ENCODE measurements around the gene GALR1.
A peak's percentile ranks its signal among the peaks of the same experiment; 100 is the strongest.
"Not testable (repeated sequence)": the region's sequence is repeated elsewhere in the genome, so short reads cannot be mapped to it uniquely, and the experiment has no call there.

The GALR1 gene

GRCh38 chr18:77234504-77235365 is 14.9 kb upstream of the GALR1 start:
- no peaks in the 10 kb centered on the region for H3K36me3 ChIP-seq (ENCODE audit: control insufficient read depth, insufficient read depth, low read length)
- DNase-seq (ENCODE audit: extremely low read depth, insufficient read length) = no peak
- TF ChIP-seq CTCF (IDR thresholded peaks at IDR 0.05; ENCODE audit: insufficient read depth, low read length, poor library complexity, severe bottlenecking) = no peak
- no peak overlapping the region for H3K4me3 ChIP-seq (replicated peaks; ENCODE audit: low read depth, low read length)
- no peaks in the 10 kb centered on the region; the same call in 1 of the 2 replicates for H3K27me3 ChIP-seq (replicated peaks; ENCODE audit: control insufficient read depth, insufficient read depth, low read length)

DNA sequence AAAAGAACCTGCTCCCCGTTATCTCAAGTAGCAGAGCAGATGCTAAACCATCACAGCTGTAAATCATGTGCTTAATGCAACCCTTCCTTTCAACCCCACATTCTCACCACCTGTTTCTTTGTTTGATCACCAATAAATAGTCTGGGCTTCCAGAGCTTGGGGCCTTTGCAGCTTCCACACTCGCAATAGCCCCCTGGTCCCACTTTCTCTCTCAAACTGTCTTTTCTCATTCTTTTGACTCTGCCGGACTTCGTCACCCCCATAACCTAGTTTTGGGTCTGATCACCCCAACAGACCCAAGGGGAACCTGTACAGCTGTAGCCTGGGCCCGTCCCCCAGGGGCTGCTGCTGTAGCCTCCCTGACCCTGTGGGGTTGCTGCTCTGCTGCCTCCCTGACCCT is 10.4 kb upstream of the GALR1 start:
- DNase-seq (ENCODE audit: extremely low read depth, insufficient read length); H3K4me3 ChIP-seq (replicated peaks; ENCODE audit: low read depth, low read length); H3K36me3 ChIP-seq (ENCODE audit: control insufficient read depth, insufficient read depth, low read length); H3K27me3 ChIP-seq (replicated peaks; ENCODE audit: control insufficient read depth, insufficient read depth, low read length): not testable (repeated sequence)

DNA sequence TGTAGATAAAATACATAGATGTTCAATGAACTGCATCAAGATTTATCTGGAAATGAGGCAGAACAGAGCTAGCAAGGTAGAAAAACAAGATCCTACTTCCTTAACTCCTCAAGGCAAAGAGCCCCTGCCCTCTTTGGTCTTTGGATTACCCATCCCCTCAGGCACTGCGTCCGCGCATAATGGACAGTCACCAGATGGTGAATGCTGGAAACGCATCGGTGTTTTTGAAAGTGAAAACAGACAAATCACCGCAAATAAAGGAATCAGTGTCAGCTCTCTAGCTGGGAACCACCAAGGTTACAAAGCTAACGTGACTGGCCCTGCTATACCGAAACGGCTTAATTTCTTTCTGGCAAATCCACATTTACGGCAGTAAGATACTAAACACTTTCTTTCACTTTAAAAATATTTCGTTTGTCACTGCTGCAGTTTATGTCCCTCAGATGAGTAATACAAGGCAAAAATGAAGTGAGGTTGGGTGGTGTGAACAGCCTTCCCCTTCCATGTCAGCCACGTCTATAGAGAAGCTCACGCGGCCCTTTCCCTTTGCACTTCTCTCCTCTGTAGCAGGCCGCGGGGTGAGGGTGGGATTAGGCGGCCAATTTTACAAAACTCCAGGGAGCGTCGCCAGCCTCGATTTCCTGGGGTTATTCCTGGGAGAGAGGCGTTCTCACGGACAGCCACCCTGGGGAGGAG is 627 bp upstream of the GALR1 start:
- Histone ChIP-seq H3K27me3 (replicated peaks; ENCODE audit: control insufficient read depth, insufficient read depth, low read length) (no peaks in the 10 kb centered on the region), H3K4me3 (replicated peaks; ENCODE audit: low read depth, low read length) (no peak overlapping the region), H3K36me3 (ENCODE audit: control insufficient read depth, insufficient read depth, low read length) (no peaks in the 10 kb centered on the region)
- DNase-seq (ENCODE audit: extremely low read depth, insufficient read length) = no peak
- no peak for TF ChIP-seq CTCF (IDR thresholded peaks at IDR 0.05; ENCODE audit: insufficient read depth, low read length, poor library complexity, severe bottlenecking)

GRCh38 chr18:77250501-77250925 is 865 bp downstream of the GALR1 start:
- Histone ChIP-seq H3K4me3 (replicated peaks; ENCODE audit: low read depth, low read length) (no peak overlapping the region), H3K27me3 (replicated peaks; ENCODE audit: control insufficient read depth, insufficient read depth, low read length) (no peaks in the 10 kb centered on the region), H3K36me3 (ENCODE audit: control insufficient read depth, insufficient read depth, low read length) (no peaks in the 10 kb centered on the region)
- DNase-seq (ENCODE audit: extremely low read depth, insufficient read length) = peak; percentile 6
- TF ChIP-seq CTCF (IDR thresholded peaks at IDR 0.05; ENCODE audit: insufficient read depth, low read length, poor library complexity, severe bottlenecking) = no peak

DNA sequence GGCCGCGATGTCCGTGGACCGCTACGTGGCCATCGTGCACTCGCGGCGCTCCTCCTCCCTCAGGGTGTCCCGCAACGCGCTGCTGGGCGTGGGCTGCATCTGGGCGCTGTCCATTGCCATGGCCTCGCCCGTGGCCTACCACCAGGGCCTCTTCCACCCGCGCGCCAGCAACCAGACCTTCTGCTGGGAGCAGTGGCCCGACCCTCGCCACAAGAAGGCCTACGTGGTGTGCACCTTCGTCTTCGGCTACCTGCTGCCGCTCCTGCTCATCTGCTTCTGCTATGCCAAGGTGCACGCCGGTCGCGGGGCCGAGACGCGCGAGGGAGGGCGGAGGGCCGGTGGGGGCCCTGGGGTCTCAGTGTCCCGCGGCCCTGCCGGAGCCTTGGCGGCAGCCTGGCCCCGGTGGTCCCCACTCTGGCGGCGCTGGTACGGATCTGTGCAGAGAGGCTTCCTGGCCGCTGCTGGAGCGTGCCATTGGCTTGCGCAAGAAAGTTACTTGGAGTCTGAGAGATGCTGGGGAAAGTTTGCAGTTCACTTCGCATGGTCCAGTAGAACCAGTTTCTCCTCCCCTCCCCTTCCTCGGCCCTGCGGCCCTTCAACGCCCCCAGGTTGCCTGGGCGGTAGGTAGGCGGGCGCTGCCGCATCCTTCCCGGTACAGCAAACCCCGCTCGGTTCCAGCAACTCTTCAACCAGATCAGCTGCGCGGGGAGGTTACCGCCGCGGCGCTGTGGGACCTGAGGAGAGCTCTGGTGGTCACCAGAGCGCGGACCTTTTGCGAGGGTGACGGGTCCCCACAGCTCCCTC is 1.5 kb downstream of the GALR1 start:
- Histone ChIP-seq H3K27me3 (replicated peaks; ENCODE audit: control insufficient read depth, insufficient read depth, low read length) (no peaks in the 10 kb centered on the region), H3K4me3 (replicated peaks; ENCODE audit: low read depth, low read length) (no peak overlapping the region)
- no peak for TF ChIP-seq CTCF (IDR thresholded peaks at IDR 0.05; ENCODE audit: insufficient read depth, low read length, poor library complexity, severe bottlenecking)

DNA sequence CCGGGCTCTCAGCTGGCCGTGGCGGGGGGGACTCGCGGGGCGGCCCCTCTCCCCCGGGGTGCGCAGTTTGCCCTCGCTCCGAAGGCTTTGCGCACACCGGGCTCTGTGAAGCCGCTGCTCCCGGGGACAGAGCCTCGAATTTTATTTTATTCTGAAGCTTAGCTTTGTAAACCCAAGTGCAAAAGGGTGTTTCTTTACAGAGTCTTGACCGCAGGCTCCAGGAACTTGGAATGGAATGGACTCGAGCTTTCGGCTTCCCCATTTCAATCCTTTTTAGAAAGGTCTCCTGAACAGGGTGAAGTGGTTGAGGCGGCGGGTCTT is 2.0 kb downstream of the GALR1 start:
- no peaks in the 10 kb centered on the region for H3K36me3 ChIP-seq (ENCODE audit: control insufficient read depth, insufficient read depth, low read length)
- no peak for DNase-seq (ENCODE audit: extremely low read depth, insufficient read length)
- no peaks in the 10 kb centered on the region for H3K27me3 ChIP-seq (replicated peaks; ENCODE audit: control insufficient read depth, insufficient read depth, low read length)
- TF ChIP-seq CTCF (IDR thresholded peaks at IDR 0.05; ENCODE audit: insufficient read depth, low read length, poor library complexity, severe bottlenecking) = no peak
- no peak overlapping the region for H3K4me3 ChIP-seq (replicated peaks; ENCODE audit: low read depth, low read length)

More for the DNA sequence above, 1.5 kb downstream of the GALR1 start:
- DNase-seq (ENCODE audit: extremely low read depth, insufficient read length) = peak; percentile 18
- no peaks in the 10 kb centered on the region for H3K36me3 ChIP-seq (ENCODE audit: control insufficient read depth, insufficient read depth, low read length)
